IMR-90 (cell line): ENCODE results near the gene ZCWPW1.

Experiments
- BHLHE40 ChIP-seq: fragments of 150-350 bp; IDR thresholded peaks from 2 replicates; pipeline ENCODE4 v1.6.1; 2016; ENCODE audit warnings: mild to moderate bottlenecking, low read depth, low read length
- CEBPB ChIP-seq: IDR thresholded peaks from 2 replicates; pipeline ENCODE4 v1.6.1; 2012; ENCODE audit warnings: low read depth, low read length, improper control_type of control experiment
- CHD1 ChIP-seq: IDR thresholded peaks from 2 replicates; pipeline ENCODE4 v1.6.1; 2012; ENCODE audit warnings: low read depth, low read length, improper control_type of control experiment
- MAFK ChIP-seq: IDR thresholded peaks from 2 replicates; pipeline ENCODE4 v1.6.1; 2012; ENCODE audit warnings: low read depth, low read length, improper control_type of control experiment
- NFE2L2 ChIP-seq: fragments of 150-350 bp; IDR thresholded peaks from 2 replicates; pipeline ENCODE4 v1.6.1; 2016; ENCODE audit warnings: low read depth, mild to moderate bottlenecking, low read length
- POLR2A ChIP-seq: IDR thresholded peaks from 2 replicates; pipeline ENCODE4 v1.6.1; 2012; ENCODE audit warnings: mild to moderate bottlenecking, low read depth, low read length
- RAD21 ChIP-seq: IDR thresholded peaks from 2 replicates; pipeline ENCODE4 v1.6.1; 2012; ENCODE audit warnings: low read length, improper control_type of control experiment
- RCOR1 ChIP-seq: IDR thresholded peaks from 2 replicates; pipeline ENCODE4 v1.6.1; 2012; ENCODE audit warnings: mild to moderate bottlenecking, low read length, improper control_type of control experiment; ENCODE audit not compliant: insufficient replicate concordance
- SMC3 ChIP-seq: fragments of 150-350 bp; IDR thresholded peaks from 2 replicates; pipeline ENCODE4 v1.6.1; 2016; ENCODE audit warnings: low read depth, mild to moderate bottlenecking, antibody characterized with exemption, low read length, moderate library complexity
- TF ChIP-seq, protein P1 (sequence below): conservative IDR thresholded peaks from 2 replicates; pipeline ENCODE4 v1.5.1; 2012; ENCODE audit warnings: mild to moderate bottlenecking, low read depth, low read length, improper control_type of control experiment
- TF ChIP-seq, protein P2 (sequence below): fragments of 150-350 bp; IDR thresholded peaks from 2 replicates; pipeline ENCODE4 v1.6.1; 2017; ENCODE audit warnings: mild to moderate bottlenecking, antibody characterized with exemption, low read length, low read depth
- TF ChIP-seq, protein P3 (sequence below): fragments of 150-350 bp; IDR thresholded peaks from 2 replicates; pipeline ENCODE4 v1.6.1; 2016; ENCODE audit warnings: low read depth, mild to moderate bottlenecking, low read length, moderate library complexity, borderline replicate concordance

DNA sequence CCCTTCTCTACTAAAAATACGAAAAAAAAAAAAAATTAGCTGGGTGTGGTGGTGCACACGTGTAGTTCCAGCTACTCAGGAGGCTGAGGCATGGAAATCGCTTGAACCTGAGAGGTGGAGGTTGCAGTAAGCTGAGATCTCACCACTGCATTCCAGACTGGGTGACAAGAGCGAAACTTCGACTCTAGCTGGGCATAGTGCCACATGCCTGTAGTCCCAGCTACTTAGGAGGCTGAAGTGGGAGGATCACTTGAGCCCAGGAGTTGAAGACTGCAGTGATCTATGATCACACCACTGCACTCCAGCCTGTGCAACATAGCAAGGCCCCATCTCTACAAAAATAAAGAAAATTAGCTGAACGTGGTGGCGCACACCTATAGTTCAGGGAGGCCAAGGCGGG, 36.8 kb upstream of the ZCWPW1 start:
- no peak for TF ChIP-seq MAFK
- TF ChIP-seq, protein P1, sequence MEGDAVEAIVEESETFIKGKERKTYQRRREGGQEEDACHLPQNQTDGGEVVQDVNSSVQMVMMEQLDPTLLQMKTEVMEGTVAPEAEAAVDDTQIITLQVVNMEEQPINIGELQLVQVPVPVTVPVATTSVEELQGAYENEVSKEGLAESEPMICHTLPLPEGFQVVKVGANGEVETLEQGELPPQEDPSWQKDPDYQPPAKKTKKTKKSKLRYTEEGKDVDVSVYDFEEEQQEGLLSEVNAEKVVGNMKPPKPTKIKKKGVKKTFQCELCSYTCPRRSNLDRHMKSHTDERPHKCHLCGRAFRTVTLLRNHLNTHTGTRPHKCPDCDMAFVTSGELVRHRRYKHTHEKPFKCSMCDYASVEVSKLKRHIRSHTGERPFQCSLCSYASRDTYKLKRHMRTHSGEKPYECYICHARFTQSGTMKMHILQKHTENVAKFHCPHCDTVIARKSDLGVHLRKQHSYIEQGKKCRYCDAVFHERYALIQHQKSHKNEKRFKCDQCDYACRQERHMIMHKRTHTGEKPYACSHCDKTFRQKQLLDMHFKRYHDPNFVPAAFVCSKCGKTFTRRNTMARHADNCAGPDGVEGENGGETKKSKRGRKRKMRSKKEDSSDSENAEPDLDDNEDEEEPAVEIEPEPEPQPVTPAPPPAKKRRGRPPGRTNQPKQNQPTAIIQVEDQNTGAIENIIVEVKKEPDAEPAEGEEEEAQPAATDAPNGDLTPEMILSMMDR = no peak
- TF ChIP-seq RCOR1 = no peak
- TF ChIP-seq POLR2A = no peak
- no peak for TF ChIP-seq SMC3
- no peak for TF ChIP-seq NFE2L2
- TF ChIP-seq, protein P2, sequence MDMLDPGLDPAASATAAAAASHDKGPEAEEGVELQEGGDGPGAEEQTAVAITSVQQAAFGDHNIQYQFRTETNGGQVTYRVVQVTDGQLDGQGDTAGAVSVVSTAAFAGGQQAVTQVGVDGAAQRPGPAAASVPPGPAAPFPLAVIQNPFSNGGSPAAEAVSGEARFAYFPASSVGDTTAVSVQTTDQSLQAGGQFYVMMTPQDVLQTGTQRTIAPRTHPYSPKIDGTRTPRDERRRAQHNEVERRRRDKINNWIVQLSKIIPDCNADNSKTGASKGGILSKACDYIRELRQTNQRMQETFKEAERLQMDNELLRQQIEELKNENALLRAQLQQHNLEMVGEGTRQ = no peak
- no peak for TF ChIP-seq RAD21
- no peak for TF ChIP-seq CEBPB
- TF ChIP-seq, protein P3, sequence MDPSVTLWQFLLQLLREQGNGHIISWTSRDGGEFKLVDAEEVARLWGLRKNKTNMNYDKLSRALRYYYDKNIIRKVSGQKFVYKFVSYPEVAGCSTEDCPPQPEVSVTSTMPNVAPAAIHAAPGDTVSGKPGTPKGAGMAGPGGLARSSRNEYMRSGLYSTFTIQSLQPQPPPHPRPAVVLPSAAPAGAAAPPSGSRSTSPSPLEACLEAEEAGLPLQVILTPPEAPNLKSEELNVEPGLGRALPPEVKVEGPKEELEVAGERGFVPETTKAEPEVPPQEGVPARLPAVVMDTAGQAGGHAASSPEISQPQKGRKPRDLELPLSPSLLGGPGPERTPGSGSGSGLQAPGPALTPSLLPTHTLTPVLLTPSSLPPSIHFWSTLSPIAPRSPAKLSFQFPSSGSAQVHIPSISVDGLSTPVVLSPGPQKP = no peak
- no peak for TF ChIP-seq BHLHE40
- TF ChIP-seq CHD1 = no peak
